ELR (cell line): ENCODE data around the gene SPRYD3.

Experiments
- DNase-seq: peaks from one replicate; pipeline ENCODE4 v3.0.0-alpha.2; 2015; ENCODE audit warnings: low read depth

The SPRYD3 gene

GRCh38 chr12:53063708-53064612, 15.2 kb downstream of the SPRYD3 start:
- peak; percentile 15 for DNase-seq

- DNase-seq = no peak
These were observed 16.0 kb downstream of the SPRYD3 start for GRCh38 chr12:53062977-53063707.

- no peak for DNase-seq
These were observed 16.9 kb downstream of the SPRYD3 start for GRCh38 chr12:53062011-53062961.

DNA sequence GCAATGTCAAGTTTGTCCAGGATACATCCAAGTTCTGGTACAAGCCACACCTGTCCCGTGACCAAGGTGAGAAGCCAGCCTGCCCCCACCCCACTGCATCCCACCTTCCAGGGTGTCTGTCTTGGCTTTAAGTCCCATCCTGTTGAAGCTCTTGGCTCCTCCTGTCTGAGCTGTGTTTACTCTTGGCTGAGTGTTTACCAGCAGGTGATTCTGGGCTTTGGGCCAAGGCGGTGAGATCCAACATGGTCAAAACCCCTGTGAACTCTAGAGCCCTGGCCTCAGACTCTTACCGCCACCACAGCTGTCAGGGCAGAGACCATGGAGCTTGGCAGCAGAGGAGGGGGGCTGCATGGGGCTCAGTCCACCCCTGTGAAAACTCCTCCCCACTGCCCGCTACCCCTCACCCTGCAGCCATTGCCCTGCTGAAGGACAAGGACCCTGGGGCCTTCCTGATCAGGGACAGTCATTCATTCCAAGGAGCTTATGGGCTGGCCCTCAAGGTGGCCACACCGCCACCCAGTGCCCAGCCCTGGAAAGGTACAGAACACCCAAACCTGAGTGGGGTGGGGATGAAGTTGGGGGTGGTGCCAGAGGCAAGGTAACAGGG, 17.7 kb downstream of the SPRYD3 start:
- peak; percentile 31 for DNase-seq

DNA sequence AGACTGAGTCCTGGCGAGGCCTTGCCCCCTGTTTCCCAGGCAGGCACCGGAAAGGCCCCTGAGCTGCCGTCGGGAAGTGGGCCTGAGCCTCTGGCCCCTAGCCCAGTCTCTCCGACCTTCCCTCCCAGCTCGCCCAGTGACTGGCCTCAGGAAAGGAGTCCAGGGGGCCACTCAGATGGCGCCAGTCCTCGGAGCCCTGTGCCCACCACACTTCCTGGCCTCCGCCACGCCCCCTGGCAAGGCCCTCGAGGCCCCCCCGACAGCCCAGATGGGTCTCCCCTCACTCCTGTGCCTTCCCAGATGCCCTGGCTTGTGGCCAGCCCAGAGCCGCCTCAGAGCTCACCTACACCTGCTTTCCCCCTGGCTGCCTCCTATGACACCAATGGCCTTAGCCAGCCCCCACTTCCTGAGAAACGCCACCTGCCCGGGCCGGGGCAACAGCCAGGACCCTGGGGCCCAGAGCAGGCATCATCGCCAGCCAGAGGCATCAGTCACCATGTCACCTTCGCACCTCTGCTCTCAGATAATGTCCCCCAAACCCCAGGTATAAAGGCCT, 18.4 kb downstream of the SPRYD3 start:
- no peak for DNase-seq

GRCh38 chr12:53060064-53060720, 19.0 kb downstream of the SPRYD3 start:
- DNase-seq = no peak

- DNase-seq = no peak
These were observed 19.6 kb downstream of the SPRYD3 start for GRCh38 chr12:53059434-53060063.

DNA sequence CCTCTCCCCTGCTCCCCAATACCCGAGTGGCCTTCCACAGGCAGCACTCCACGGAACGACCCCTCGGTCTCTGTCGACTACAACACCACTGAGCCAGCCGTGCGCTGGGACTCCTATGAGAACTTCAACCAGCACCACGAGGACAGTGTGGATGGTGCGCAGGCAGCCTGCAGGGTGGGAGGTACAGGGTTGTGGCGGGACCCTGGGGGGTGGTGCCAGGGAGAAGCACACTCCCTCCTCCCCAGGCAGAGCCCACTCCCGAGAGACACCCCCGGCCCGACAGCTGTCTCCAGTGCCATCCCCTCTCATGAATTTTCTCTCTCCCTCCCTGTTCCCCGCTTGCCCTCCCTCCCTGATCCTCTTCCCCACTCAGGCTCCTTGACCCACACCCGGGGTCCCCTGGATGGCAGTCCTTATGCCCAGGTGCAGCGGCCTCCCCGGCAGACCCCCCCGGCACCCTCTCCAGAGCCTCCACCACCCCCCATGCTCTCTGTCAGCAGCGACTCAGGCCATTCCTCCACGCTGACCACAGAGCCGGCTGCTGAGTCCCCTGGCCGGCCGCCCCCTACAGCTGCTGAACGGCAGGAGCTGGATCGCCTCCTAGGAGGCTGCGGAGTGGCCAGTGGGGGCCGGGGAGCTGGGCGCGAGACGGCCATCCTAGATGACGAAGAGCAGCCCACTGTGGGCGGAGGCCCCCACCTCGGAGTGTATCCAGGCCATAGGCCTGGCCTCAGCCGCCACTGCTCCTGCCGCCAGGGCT, 20.3 kb downstream of the SPRYD3 start:
- no peak for DNase-seq

GRCh38 chr12:53057816-53058500, 21.2 kb downstream of the SPRYD3 start:
- DNase-seq = no peak

DNA sequence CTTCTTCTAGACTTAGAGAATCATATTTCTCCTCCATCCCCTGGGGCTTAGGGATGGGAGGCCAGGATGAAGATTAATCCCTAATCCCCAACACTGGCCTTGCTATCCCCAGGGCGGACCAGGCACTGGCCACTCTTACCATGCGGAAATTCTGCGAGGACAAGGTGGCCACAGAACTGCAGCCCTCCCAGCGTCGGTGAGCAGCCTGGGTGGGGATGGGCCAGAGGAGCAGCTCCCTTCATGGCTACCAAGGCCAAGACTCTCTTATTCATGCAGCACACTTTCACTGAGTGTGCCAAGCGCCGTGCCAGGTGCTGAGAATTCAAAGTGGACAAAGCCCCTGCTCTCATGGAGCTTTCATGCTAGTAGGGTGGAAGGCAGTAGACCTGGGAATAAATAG, 22.3 kb downstream of the SPRYD3 start:
- DNase-seq = no peak

DNA sequence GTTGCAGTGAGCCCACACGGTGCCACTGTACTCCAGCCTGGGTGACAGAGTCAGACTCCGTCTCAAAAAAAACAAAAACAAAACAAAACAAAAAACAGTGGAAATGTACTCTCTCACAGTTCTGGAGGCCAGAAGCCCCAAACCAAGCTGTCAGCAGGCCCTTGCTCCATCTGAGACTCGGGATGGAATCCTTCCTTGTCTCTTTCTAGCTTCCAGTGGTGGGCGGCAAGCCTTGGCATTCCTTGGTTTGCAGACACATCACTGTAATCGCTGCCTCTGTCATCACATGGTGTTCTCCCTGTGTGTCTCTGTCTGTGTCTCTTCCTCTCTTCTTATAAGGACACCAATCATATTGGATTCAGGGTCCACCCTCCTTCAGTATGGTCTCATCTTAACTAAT, 22.9 kb downstream of the SPRYD3 start:
- no peak for DNase-seq

DNA sequence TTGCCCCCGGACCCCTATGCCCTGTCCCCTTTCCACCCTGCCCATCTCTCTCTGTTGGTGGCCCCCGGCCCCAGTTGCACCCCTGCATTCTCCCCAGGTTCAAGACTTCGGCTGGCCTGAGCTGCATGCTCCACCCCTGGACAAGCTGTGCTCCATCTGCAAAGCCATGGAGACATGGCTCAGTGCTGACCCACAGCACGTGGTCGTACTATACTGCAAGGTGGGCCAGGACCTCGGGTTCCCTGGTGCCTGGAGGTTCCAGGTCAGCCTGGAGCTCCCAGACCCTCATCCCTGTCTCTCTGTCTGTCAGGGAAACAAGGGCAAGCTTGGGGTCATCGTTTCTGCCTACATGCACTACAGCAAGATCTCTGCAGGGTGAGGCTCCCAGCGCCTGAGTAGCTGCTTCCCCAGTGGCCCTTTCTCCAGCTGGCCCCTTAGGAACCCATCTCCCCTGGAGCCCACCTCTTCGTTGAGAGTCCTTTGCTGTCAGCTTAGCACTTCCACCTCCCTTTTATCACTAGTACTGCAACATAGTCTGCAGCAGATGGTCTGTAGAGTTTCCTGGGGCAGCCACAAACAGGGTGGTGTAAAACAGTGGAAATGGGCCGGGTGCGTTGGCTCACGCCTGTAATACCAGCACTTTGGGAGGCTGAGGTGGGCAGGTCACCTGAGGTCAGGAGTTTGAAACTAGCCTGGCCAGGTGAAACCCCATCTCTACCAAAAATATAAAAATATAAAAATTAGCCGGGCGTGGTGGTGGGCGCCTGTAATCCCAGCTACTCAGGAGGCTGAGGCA, 23.5 kb downstream of the SPRYD3 start:
- DNase-seq = no peak

DNA sequence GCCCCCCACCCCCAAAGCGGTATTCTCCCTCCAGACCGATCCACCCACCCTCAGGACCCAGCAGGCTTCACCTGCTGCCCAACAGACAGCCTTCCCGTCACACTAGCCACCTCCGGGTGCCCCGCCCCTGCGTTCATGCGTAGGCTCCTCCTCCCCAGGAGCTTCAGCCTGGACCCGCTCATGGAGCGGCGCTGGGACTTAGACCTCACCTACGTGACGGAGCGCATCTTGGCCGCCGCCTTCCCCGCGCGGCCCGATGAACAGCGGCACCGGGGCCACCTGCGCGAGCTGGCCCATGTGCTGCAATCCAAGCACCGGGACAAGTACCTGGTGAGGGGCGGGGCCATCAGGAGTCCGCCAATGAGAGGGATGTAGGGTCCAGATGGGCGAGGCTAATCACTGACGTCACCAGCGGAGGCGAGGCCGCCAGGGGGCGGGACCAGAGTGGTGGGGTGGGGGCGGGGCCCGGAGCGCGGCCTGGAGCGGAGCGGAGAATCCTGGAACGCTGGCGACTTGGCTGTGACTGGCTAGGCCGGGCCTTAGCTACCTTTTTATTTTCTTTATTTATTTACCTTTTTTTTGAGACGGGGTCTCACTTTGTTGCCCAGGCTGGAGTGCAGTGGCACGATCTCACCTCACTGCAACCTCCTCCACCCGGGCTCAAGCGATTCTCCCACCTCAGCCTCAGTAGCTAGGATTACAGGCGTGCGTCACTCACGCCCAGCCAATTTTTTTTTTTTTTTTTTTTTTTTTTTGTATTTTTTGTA, 24.9 kb downstream of the SPRYD3 start:
- peak; percentile 89 for DNase-seq

- peak; percentile 36 for DNase-seq
These were observed 25.7 kb downstream of the SPRYD3 start for GRCh38 chr12:53053218-53054111.

- peak; percentile 51 for DNase-seq
These were observed 26.6 kb downstream of the SPRYD3 start for GRCh38 chr12:53052419-53053217.
